Gastrocnemius medialis (tissue), 4 donors: ENCODE results near the gene BTNL2.
"Not testable (repeated sequence)": the region's sequence is repeated elsewhere in the genome, so short reads cannot be mapped to it uniquely, and the experiment has no call there.

ENCODE experiments used
- CTCF ChIP-seq, 5 experiments: fragments of 450-650 bp in 3 of 5; fragments of 200-600 bp in 2 of 5; sonication (generic) in 2 of 5; IDR thresholded peaks in 4 of 5; conservative IDR thresholded peaks in 1 of 5; 1 replicate in 4 of 5; 2 replicates in 1 of 5; pipeline ENCODE4 v1.5.1; 2016 to 2019; ENCODE audit warnings: antibody characterized with exemption in 5 of 5, mild to moderate bottlenecking in 3 of 5, moderate library complexity in 3 of 5
- POLR2A ChIP-seq, 2 donors: fragments of 450-650 bp; IDR thresholded peaks; one replicate each; pipeline ENCODE4 v1.6.1; 2017; ENCODE audit warnings: antibody characterized with exemption in 2 of 2, mild to moderate bottlenecking in 2 of 2, moderate library complexity in 2 of 2

GRCh38 chr6:32433950-32434349, 27.0 kb upstream of the BTNL2 start:
- not testable (repeated sequence) for TF ChIP-seq CTCF (IDR thresholded peaks at IDR 0.05 in 4 of 5, conservative IDR thresholded peaks at IDR 0.05 in 1 of 5); POLR2A (IDR thresholded peaks at IDR 0.05)
